GM23338 (cell line): ENCODE data around the gene AGFG1. TPM values are rescaled to one million over a fixed set of nuclear protein-coding genes. Genes with fewer than 3 reads are reported as not detected.

Experiments used
- ATAC-seq: fragments of 200-7000 bp; cut with Tn5 transposase; 3 replicates; pipeline ENCODE4 v1.9.1; 2020
- DNase-seq: peaks from one replicate; pipeline ENCODE4 v3.0.0-alpha.2; 2015; ENCODE audit warnings: low spot score
- H2AFZ ChIP-seq: fragments of 200-600 bp; sonication (generic); 2 replicates; pipeline ENCODE4 v1.8.0; 2016; ENCODE audit warnings: antibody characterized with exemption, mild to moderate bottlenecking, moderate library complexity
- H3F3A ChIP-seq: fragments of 200-600 bp; sonication (generic); replicated peaks from 2 replicates; pipeline ENCODE4 v1.8.0; 2017; ENCODE audit warnings: antibody characterized with exemption, mixed run types, low read depth
- H3K27ac ChIP-seq: fragments of 200-600 bp; sonication (generic); 2 replicates; pipeline ENCODE4 v1.6.1; 2016; ENCODE audit warnings: low read depth
- H3K27me3 ChIP-seq: fragments of 200-600 bp; sonication (generic); 2 replicates; pipeline ENCODE4 v1.8.0; 2016; ENCODE audit warnings: mild to moderate bottlenecking, mixed run types, moderate library complexity; ENCODE audit not compliant: insufficient read depth
- H3K36me3 ChIP-seq: fragments of 200-600 bp; sonication (generic); 2 replicates; pipeline ENCODE4 v1.8.0; 2016; ENCODE audit warnings: mild to moderate bottlenecking; ENCODE audit not compliant: insufficient read depth
- H3K4me1 ChIP-seq: fragments of 200-600 bp; sonication (generic); 2 replicates; pipeline ENCODE4 v1.8.0; 2016; ENCODE audit warnings: mild to moderate bottlenecking, moderate library complexity; ENCODE audit not compliant: insufficient read depth
- H3K4me2 ChIP-seq: fragments of 200-600 bp; sonication (generic); 2 replicates; pipeline ENCODE4 v1.7.1; 2017; ENCODE audit warnings: mixed run types
- H3K4me3 ChIP-seq: fragments of 200-600 bp; sonication (generic); 2 replicates; pipeline ENCODE4 v1.6.1; 2016; ENCODE audit warnings: mixed run types
- H3K79me2 ChIP-seq: fragments of 200-600 bp; sonication (generic); replicated peaks from 2 replicates; pipeline ENCODE4 v1.8.0; 2017; ENCODE audit warnings: mild to moderate bottlenecking; ENCODE audit not compliant: insufficient read depth
- H3K9me2 ChIP-seq: fragments of 200-600 bp; sonication (generic); 2 replicates; pipeline ENCODE4 v1.8.0; 2017; ENCODE audit not compliant: insufficient read depth
- H4K20me1 ChIP-seq: fragments of 200-600 bp; sonication (generic); replicated peaks from 2 replicates; pipeline ENCODE4 v1.8.0; 2017; ENCODE audit warnings: mild to moderate bottlenecking; ENCODE audit not compliant: insufficient read depth
- H3K27ac Mint-ChIP-seq: 2 replicates; pipeline ENCODE4 v1.8.0; 2020; ENCODE audit warnings: inconsistent platforms, mild to moderate bottlenecking, moderate library complexity, mixed read lengths
- H3K27me3 Mint-ChIP-seq: 3 replicates; pipeline ENCODE4 v1.8.0; 2022; ENCODE audit warnings: low read depth, mild to moderate bottlenecking, moderate library complexity, mixed read lengths, inconsistent platforms; ENCODE audit not compliant: insufficient read depth, poor library complexity
- H3K36me3 Mint-ChIP-seq: 3 replicates; pipeline ENCODE4 v1.8.0; 2021; ENCODE audit warnings: low read depth, mild to moderate bottlenecking, inconsistent platforms, moderate library complexity, mixed read lengths
- H3K4me1 Mint-ChIP-seq: 3 replicates; pipeline ENCODE4 v1.8.0; 2020; ENCODE audit warnings: mild to moderate bottlenecking, inconsistent platforms, mixed read lengths
- H3K4me3 Mint-ChIP-seq: 3 replicates; pipeline ENCODE4 v1.8.0; 2021; ENCODE audit warnings: moderate library complexity, mild to moderate bottlenecking, inconsistent platforms, mixed read lengths
- H3K9me3 Mint-ChIP-seq: 3 replicates; pipeline ENCODE4 v1.8.0; 2020; ENCODE audit warnings: moderate library complexity, mild to moderate bottlenecking, inconsistent platforms, mixed read lengths
- CREB1 ChIP-seq: fragments of 250-450 bp; sonication (Bioruptor Pico); IDR thresholded peaks from 2 replicates; pipeline ENCODE4 v1.5.0; 2020; ENCODE audit warnings: low read depth, mild to moderate bottlenecking, moderate library complexity
- CTCF ChIP-seq, 2 experiments: fragments of 200-600 bp in 1 of 2; sonication (generic) in 1 of 2; conservative IDR thresholded peaks; 2 replicates each; pipeline versions ENCODE4 v1.5.1 to v1.6.1; 2016 to 2017; ENCODE audit warnings: antibody characterized with exemption in 2 of 2, low read depth in 2 of 2, mild to moderate bottlenecking in 2 of 2, moderate library complexity in 1 of 2
- ETS1 ChIP-seq: IDR thresholded peaks from 2 replicates; pipeline ENCODE4 v1.6.1; 2016; ENCODE audit warnings: antibody characterized with exemption
- EZH2 ChIP-seq: fragments of 200-600 bp; sonication (generic); IDR thresholded peaks from one replicate; pipeline ENCODE4 v1.8.0; 2017; ENCODE audit warnings: antibody characterized with exemption, mild to moderate bottlenecking, low read depth; ENCODE audit not compliant: unreplicated experiment
- EZH2phosphoT487 ChIP-seq: fragments of 200-600 bp; sonication (generic); IDR thresholded peaks from one replicate; pipeline ENCODE4 v1.8.1; 2018; ENCODE audit warnings: antibody characterized with exemption; ENCODE audit not compliant: unreplicated experiment
- JUNB ChIP-seq: IDR thresholded peaks from one replicate; pipeline ENCODE4 v1.6.1; 2016; ENCODE audit warnings: antibody characterized with exemption; ENCODE audit not compliant: unreplicated experiment
- NANOG ChIP-seq: IDR thresholded peaks from 2 replicates; pipeline ENCODE4 v1.6.1; 2016; ENCODE audit warnings: antibody characterized with exemption, borderline replicate concordance
- POLR2AphosphoS5 ChIP-seq: IDR thresholded peaks from 2 replicates; pipeline ENCODE4 v1.6.1; 2016; ENCODE audit warnings: antibody characterized with exemption, low read depth
- REST ChIP-seq: IDR thresholded peaks from one replicate; pipeline ENCODE4 v1.6.1; 2018; ENCODE audit warnings: antibody characterized with exemption; ENCODE audit not compliant: unreplicated experiment
- ZNF114 ChIP-seq: fragments of 250-450 bp; sonication (Bioruptor Pico); IDR thresholded peaks from 2 replicates; pipeline ENCODE4 v1.5.0; 2020; ENCODE audit warnings: mild to moderate bottlenecking, moderate library complexity
- ZNF331 ChIP-seq: fragments of 250-450 bp; sonication (Bioruptor Pico); IDR thresholded peaks from 2 replicates; pipeline ENCODE4 v1.5.0; 2020; ENCODE audit warnings: low read depth, mild to moderate bottlenecking, moderate library complexity
- polyA plus RNA-seq: library from polyadenylated mRNA; unstranded; fragments of >200 nt; fragmentation: Nextera tagmentation; extraction: Ambion mirVana; gene quantifications from 2 replicates; pipeline ENCODE4 v1.2.1, GENCODE V29; 2016
- total RNA-seq: library from RNA; depleted of rRNA; stranded (reverse); fragments of >200 nt; shearing (Covaris generic); gene quantifications from 2 replicates; pipeline ENCODE4 v1.2.3, GENCODE V29; 2014
- TF ChIP-seq, protein P1 (sequence below): fragments of 250-450 bp; sonication (Bioruptor Pico); IDR thresholded peaks from 2 replicates; pipeline ENCODE4 v1.5.0; 2020; ENCODE audit warnings: mild to moderate bottlenecking, moderate library complexity

The AGFG1 gene
- total and polyA plus RNA-seq, 2 experiments from 2014 or later = 14.5 to 113 TPM

DNA sequence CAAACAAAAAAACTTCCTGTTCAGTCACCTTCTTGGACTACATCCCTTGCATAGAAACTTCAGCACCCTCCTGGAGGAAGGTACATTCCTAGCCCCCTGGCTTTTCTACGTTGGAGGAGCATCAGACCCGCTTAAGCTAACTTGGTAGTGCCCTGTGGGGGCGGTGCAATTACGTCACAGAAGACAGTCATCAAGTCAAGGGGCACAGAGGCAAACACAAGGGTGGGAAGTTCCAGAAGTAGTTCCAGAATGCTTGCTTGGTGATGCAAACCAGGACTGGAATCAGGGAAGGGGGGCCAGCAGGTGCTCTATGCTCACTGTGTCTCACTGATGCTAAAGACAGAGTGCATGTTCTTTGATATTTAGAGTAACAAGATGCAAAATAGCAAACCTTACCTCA is 15.2 kb upstream of the AGFG1 start:
- no peak overlapping the region for H3K4me3 ChIP-seq
- H3F3A ChIP-seq = no peaks in the 10 kb centered on the region
- H3K9me2 ChIP-seq = no peaks in the 10 kb centered on the region
- Mint-ChIP-seq H3K9me3 (no peaks in the 10 kb centered on the region), H3K36me3 (no peaks in the 10 kb centered on the region), H3K4me3 (no peak overlapping the region), H3K4me1 (peaks cover 13% of the 10 kb centered on the region), H3K27ac (no peak overlapping the region), H3K27me3 (peaks cover 3% of the 10 kb centered on the region)
- DNase-seq (no peak), ATAC-seq (peak; percentile 40; the same call in 2 of the 3 replicates)
- H3K36me3 ChIP-seq = no peaks in the 10 kb centered on the region
- H3K27ac ChIP-seq = 0 out of 2 replicates have a peak overlapping the region, but pooled peaks have one; percentile 50
- no peak overlapping the region for H3K4me2 ChIP-seq
- H3K79me2 ChIP-seq = no peaks in the 10 kb centered on the region
- H4K20me1 ChIP-seq = no peaks in the 10 kb centered on the region
- no peak for TF ChIP-seq CTCF (conservative IDR thresholded peaks at IDR 0.05; ENCODE audit: low read depth in 2 of 2)
- no peak for TF ChIP-seq ZNF114
- TF ChIP-seq EZH2 = no peak
- TF ChIP-seq NANOG = no peak
- no peak for TF ChIP-seq POLR2AphosphoS5
- no peak for TF ChIP-seq CREB1
- TF ChIP-seq EZH2phosphoT487 = no peak
- TF ChIP-seq REST = no peak
- TF ChIP-seq JUNB = no peak
- TF ChIP-seq, protein P1, sequence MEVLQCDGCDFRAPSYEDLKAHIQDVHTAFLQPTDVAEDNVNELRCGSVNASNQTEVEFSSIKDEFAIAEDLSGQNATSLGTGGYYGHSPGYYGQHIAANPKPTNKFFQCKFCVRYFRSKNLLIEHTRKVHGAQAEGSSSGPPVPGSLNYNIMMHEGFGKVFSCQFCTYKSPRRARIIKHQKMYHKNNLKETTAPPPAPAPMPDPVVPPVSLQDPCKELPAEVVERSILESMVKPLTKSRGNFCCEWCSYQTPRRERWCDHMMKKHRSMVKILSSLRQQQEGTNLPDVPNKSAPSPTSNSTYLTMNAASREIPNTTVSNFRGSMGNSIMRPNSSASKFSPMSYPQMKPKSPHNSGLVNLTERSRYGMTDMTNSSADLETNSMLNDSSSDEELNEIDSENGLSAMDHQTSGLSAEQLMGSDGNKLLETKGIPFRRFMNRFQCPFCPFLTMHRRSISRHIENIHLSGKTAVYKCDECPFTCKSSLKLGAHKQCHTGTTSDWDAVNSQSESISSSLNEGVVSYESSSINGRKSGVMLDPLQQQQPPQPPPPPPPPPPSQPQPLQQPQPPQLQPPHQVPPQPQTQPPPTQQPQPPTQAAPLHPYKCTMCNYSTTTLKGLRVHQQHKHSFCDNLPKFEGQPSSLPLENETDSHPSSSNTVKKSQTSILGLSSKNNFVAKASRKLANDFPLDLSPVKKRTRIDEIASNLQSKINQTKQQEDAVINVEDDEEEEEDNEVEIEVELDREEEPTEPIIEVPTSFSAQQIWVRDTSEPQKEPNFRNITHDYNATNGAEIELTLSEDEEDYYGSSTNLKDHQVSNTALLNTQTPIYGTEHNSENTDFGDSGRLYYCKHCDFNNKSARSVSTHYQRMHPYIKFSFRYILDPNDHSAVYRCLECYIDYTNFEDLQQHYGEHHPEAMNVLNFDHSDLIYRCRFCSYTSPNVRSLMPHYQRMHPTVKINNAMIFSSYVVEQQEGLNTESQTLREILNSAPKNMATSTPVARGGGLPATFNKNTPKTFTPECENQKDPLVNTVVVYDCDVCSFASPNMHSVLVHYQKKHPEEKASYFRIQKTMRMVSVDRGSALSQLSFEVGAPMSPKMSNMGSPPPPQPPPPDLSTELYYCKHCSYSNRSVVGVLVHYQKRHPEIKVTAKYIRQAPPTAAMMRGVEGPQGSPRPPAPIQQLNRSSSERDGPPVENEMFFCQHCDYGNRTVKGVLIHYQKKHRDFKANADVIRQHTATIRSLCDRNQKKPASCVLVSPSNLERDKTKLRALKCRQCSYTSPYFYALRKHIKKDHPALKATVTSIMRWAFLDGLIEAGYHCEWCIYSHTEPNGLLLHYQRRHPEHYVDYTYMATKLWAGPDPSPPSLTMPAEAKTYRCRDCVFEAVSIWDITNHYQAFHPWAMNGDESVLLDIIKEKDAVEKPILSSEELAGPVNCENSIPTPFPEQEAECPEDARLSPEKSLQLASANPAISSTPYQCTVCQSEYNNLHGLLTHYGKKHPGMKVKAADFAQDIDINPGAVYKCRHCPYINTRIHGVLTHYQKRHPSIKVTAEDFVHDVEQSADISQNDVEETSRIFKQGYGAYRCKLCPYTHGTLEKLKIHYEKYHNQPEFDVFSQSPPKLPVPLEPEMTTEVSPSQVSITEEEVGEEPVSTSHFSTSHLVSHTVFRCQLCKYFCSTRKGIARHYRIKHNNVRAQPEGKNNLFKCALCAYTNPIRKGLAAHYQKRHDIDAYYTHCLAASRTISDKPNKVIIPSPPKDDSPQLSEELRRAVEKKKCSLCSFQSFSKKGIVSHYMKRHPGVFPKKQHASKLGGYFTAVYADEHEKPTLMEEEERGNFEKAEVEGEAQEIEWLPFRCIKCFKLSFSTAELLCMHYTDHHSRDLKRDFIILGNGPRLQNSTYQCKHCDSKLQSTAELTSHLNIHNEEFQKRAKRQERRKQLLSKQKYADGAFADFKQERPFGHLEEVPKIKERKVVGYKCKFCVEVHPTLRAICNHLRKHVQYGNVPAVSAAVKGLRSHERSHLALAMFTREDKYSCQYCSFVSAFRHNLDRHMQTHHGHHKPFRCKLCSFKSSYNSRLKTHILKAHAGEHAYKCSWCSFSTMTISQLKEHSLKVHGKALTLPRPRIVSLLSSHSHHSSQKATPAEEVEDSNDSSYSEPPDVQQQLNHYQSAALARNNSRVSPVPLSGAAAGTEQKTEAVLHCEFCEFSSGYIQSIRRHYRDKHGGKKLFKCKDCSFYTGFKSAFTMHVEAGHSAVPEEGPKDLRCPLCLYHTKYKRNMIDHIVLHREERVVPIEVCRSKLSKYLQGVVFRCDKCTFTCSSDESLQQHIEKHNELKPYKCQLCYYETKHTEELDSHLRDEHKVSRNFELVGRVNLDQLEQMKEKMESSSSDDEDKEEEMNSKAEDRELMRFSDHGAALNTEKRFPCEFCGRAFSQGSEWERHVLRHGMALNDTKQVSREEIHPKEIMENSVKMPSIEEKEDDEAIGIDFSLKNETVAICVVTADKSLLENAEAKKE (CRISPR knock-in tag) = no peak
- no peak for TF ChIP-seq ZNF331 (CRISPR knock-in tag)
- no peak for TF ChIP-seq ETS1
- no peaks in the 10 kb centered on the region for H3K27me3 ChIP-seq
- H2AFZ ChIP-seq = peak overlapping the region; percentile 63; the same call in 1 of the 2 replicates
- H3K4me1 ChIP-seq = peaks cover 10% of the 10 kb centered on the region; the same call in 1 of the 2 replicates
